Left lung (tissue), 10 donors: Measurements from ENCODE around the gene NEK9. TPM values are rescaled to one million over a fixed set of nuclear protein-coding genes. Genes with fewer than 3 reads are reported as not detected.
A peak's percentile ranks its signal among the peaks of the same experiment; 100 is the strongest.
"Not testable (repeated sequence)": the region's sequence is repeated elsewhere in the genome, so short reads cannot be mapped to it uniquely, and the experiment has no call there.

Experiments used
- ATAC-seq: fragments of 200-7000 bp; cut with Tn5 transposase; one replicate; pipeline ENCODE4 v1.9.1; 2020; ENCODE audit warnings: moderate library complexity
- DNase-seq, 4 donors: peaks; one replicate each; pipeline ENCODE4 v3.0.0-alpha.2; 2013 to 2020
- H3K27ac ChIP-seq, 2 donors: fragments of 200-600 bp; sonication (generic) in 1 of 2; one replicate each; pipeline versions ENCODE4 v1.5.0 to v1.8.0; 2020 to 2021
- H3K27me3 ChIP-seq, 2 donors: fragments of 200-600 bp; sonication (generic) in 1 of 2; one replicate each; pipeline versions ENCODE4 v1.5.0 to v1.8.0; 2020 to 2021
- H3K36me3 ChIP-seq, 2 donors: fragments of 200-600 bp; sonication (generic) in 1 of 2; one replicate each; pipeline versions ENCODE4 v1.5.0 to v1.8.0; 2020 to 2021
- H3K4me1 ChIP-seq, 2 donors: fragments of 200-600 bp; one replicate each; pipeline ENCODE4 v1.8.0; 2021
- H3K4me3 ChIP-seq, 2 donors: fragments of 200-600 bp; sonication (generic) in 1 of 2; one replicate each; pipeline versions ENCODE4 v1.5.0 to v1.8.0; 2020 to 2021; ENCODE audit warnings: mild to moderate bottlenecking in 1 of 2
- H3K9me3 ChIP-seq, 2 donors: fragments of 200-600 bp; sonication (generic) in 1 of 2; one replicate each; pipeline versions ENCODE4 v1.5.0 to v1.8.0; 2020 to 2021
- intact Hi-C, 2 donors: fragments of 100-400 bp; cut with DNase I; formaldehyde crosslinking; loops; one replicate each; pipeline versions ENCODE4 v1.11.2 to v1.14.2; 2022
- polyA plus RNA-seq, 6 donors: library from polyadenylated mRNA; unstranded; fragments of 120-200 nt; gene quantifications; one replicate each; pipeline ENCODE4 v1.2.1, GENCODE V29; 2013; ENCODE audit not compliant: insufficient read length in 6 of 6
- total RNA-seq, 2 donors: library from RNA; stranded (reverse); fragmentation: NEBNext Ultra II Directional; extraction: Animal tissue kit (Norgen Biotek cat#: 25700); gene quantifications; one replicate each; pipeline ENCODE4 v1.2.1, GENCODE V29; 2021
- TF ChIP-seq, protein P1 (sequence below), 2 donors: fragments of 200-600 bp; sonication (generic) in 1 of 2; IDR thresholded peaks; one replicate each; pipeline versions ENCODE4 v1.5.0 to v1.8.0; 2021; ENCODE audit warnings: antibody characterized with exemption in 2 of 2
- donor health status: DM: no; HTN: yes; CAD: no.
- donor health status: DM: no; HTN: no; CAD: no.

The NEK9 gene
- total and polyA plus RNA-seq, 8 donors = 75.8 to 147 (median 131) TPM

DNA sequence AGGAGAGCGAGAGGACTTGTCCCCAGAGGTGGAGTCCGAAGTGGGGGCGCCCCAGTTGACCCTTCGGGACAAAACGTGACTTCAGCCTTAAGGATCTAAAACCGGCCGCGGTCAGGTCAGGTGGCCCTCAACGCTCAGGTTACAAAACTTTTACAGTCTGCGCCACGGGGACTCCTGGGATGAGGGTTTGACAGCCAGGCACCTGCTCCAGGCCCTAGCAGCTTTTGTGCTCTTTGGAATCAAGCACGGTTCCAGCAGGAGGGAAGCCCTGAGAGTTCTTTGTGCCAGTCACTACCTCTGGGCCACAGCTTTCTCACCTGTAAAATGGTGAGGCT lies 57.1 kb downstream of the NEK9 start:
- intact Hi-C loops = no loop called here
- no peaks in the 10 kb centered on the region for H3K36me3 ChIP-seq
- no peaks in the 10 kb centered on the region for H3K9me3 ChIP-seq
- peak overlapping the region; percentile 91 to 94 for H3K27ac ChIP-seq
- H3K4me3 ChIP-seq = peak overlapping the region; percentile 46 to 53
- peaks cover 5 to 29% of the 10 kb centered on the region in 2 donors for H3K4me1 ChIP-seq
- no peaks in the 10 kb centered on the region for H3K27me3 ChIP-seq
- DNase-seq = no peak
- TF ChIP-seq, protein P1, sequence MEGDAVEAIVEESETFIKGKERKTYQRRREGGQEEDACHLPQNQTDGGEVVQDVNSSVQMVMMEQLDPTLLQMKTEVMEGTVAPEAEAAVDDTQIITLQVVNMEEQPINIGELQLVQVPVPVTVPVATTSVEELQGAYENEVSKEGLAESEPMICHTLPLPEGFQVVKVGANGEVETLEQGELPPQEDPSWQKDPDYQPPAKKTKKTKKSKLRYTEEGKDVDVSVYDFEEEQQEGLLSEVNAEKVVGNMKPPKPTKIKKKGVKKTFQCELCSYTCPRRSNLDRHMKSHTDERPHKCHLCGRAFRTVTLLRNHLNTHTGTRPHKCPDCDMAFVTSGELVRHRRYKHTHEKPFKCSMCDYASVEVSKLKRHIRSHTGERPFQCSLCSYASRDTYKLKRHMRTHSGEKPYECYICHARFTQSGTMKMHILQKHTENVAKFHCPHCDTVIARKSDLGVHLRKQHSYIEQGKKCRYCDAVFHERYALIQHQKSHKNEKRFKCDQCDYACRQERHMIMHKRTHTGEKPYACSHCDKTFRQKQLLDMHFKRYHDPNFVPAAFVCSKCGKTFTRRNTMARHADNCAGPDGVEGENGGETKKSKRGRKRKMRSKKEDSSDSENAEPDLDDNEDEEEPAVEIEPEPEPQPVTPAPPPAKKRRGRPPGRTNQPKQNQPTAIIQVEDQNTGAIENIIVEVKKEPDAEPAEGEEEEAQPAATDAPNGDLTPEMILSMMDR (IDR thresholded peaks at IDR 0.05) = no peak
- peak; percentile 54 for ATAC-seq

DNA sequence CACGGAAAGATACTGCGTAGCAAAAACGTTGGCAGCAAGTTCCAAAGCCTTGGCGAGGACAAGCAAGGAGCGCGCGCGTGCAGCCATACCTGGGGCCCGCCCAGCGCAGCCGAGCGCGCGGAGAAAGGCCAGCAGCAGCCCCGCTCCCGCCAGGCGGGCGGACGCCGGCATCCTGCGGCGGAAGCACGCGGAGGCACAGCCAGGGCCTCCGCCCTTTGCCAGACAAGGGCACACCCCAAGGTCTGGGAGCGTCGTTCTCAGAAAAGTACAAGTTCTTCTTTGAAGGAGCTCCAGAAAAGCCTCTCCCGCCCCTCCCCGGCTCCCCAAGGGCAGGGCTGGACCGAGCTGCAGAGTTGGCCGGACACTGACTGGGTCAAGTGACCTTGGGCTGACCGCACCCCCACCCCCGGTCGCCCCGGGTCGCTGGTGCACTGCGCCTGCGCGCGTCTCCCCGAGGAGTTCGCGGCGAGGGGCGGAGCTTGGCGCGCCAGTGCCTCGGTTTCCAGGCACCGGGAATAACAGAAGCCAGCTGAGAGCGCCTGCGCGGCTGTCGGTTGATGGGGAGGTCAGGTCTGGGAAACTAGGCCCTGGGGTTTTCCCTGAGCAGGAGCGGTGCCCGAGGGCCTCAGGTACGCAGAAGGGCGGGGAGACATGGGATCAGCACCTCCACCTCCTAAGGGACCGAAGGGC lies 57.6 kb downstream of the NEK9 start, which contains the start of gene ZC2HC1C:
Gene ZC2HC1C, plus strand, starts transcription at position 521 of the 690 bp plus-strand sequence. CDS start 933 bp downstream, outside the sequence.
- intact Hi-C loops = no loop called here
- peak; percentile 91 to 98 (median 96) for DNase-seq
- no peaks in the 10 kb centered on the region for H3K9me3 ChIP-seq
- H3K36me3 ChIP-seq = no peaks in the 10 kb centered on the region
- peaks cover 5 to 34% of the 10 kb centered on the region in 2 donors for H3K4me1 ChIP-seq
- TF ChIP-seq, protein P1 (IDR thresholded peaks at IDR 0.05) = no peak
- H3K27ac ChIP-seq = peak within 1 kb of the TSS; percentile 91 to 94
- ATAC-seq = peak; percentile 93
- peak within 1 kb of the TSS; percentile 46 to 53 for H3K4me3 ChIP-seq
- no peaks in the 10 kb centered on the region for H3K27me3 ChIP-seq

DNA sequence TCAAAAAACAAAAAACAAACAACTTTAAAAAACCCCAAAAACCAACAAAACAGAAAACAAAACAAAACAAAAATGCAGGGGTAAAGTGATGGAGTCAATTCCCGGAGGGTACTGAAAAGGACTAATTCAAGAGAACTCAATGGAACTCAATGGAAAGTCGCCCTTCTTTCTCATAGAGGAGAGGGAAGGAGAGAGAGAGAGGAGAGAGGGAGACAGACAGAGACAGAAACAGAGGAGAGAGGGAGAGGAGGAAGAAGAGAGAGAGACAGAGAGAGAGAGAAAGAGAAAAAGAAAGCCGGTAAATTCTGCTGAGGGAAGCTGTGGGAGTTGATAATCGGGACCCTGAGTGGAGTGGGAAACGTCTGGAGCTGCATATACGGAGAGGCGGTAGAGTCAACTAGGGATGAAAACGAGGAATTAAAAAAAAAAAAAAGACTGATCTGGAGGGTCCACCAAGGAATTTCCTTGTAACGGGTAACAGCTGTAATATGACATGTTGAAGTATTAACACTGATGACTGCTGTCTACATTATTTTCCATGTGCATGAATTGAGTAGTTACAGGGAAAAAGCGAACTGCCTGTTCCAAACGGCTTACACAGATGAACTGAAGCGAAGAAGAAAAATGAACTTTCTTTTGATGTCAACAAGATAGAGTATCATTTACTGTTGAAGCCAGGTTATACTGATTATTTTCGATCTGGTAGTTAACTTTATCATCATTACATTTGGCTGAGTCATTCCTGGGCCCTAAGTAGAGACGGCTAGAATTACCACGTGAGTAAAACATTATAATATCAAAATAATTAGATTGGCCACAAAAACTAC lies 58.3 kb downstream of the NEK9 start:
- Histone ChIP-seq H3K27me3 (no peaks in the 10 kb centered on the region), H3K4me1 (peaks cover 5 to 37% of the 10 kb centered on the region in 2 donors), H3K36me3 (no peaks in the 10 kb centered on the region), H3K27ac (peak overlapping the region; percentile 91 to 94), H3K9me3 (no peaks in the 10 kb centered on the region), H3K4me3 (peak overlapping the region; percentile 46 to 53)
- DNase-seq (peak in 2 of 4 donors; percentile 58 to 59), ATAC-seq (no peak)
- TF ChIP-seq, protein P1 (IDR thresholded peaks at IDR 0.05) = no peak
- intact Hi-C loops = no loop called here

DNA sequence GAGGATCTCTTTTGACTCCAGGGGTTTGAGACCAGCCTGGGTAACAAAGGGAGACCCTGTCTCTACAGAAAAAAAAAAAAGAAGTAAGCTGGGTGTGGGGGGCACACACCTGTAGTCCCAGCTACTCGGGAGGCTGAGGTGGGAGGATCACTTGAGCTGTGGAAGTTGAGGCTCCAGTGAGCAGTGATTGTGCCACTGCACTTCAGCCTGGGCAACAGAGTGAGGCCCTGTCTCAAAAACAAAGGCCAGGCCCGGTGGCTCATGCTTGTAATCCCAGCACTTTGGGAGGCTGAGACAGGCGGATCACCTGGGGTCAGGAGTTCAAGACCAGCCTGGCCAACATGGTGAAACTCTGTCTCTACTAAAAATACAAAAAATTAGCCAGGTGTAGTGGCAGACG lies 59.1 kb downstream of the NEK9 start:
- H3K36me3 ChIP-seq, ATAC-seq, H3K9me3 ChIP-seq, DNase-seq, H3K27me3 ChIP-seq, intact Hi-C loops: not testable (repeated sequence)
- Histone ChIP-seq H3K4me3 (peak overlapping the region in 1 of 2 donors; percentile 53), H3K4me1 (peaks cover 5 to 44% of the 10 kb centered on the region in 2 donors), H3K27ac (peak overlapping the region; percentile 91 to 94)

DNA sequence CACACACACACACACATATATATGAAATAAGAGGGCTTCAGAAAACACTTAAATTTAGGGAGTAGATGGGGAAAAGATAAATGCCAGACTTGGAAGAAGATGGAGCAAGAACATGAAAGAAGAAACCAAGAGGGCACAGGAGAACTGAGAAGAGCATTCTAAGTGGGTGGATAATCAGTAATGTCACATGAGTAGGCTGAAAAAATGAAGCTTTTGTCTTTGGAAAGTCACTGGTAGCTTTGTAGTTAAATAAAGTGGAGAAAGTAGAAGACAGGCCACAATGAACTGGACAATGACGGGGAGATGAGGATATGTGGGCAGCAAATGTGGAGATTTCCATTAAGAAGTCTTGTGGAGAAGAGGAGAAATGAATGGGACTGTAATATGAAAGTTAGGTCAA lies 59.6 kb downstream of the NEK9 start:
- Histone ChIP-seq H3K27ac (no peak overlapping the region), H3K27me3 (no peaks in the 10 kb centered on the region), H3K4me1 (peaks cover 5 to 49% of the 10 kb centered on the region in 2 donors), H3K36me3 (no peaks in the 10 kb centered on the region), H3K9me3 (no peaks in the 10 kb centered on the region), H3K4me3 (peak overlapping the region in 1 of 2 donors; percentile 53)
- DNase-seq (no peak), ATAC-seq (no peak)
- TF ChIP-seq, protein P1 (IDR thresholded peaks at IDR 0.05) = no peak
- intact Hi-C loops = no loop called here
